Effector CD8-positive, alpha-beta T cell (primary cell): ENCODE results near the gene CCN6.

Experiments
- DNase-seq: peaks from one replicate; lab custom pipeline; 2025; lab: John Stamatoyannopoulos, UW

The CCN6 gene

DNA sequence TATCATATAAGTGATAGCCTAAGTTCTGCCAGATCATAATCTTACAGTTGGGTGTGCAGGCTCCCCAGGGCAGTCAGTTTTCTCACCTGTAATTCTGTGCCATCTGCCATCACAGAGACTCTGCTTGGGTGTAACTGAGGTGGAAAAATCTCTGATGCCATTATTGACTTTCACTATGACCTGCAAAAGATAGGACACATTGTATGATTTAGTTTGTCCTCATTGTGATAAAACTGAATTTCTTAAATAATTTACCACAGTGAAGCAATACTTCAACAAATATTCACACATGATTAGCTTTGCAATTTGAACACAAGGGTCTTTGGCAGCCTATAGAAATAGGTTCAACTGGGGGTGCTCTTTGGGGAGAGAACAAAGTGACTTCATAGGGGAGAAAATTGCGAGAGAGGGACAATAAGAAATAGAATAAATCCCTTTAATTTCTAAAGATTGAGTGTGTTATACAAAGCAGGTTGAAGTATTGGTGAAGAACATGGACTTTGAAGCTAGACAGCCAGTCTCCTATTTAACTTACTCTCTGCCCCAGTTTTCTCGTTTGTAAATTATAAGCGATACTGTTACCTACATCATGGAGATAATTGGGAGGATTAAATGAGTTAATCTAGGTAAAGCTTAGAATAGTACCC is 60.8 kb downstream of the CCN6 start:
- no peak for DNase-seq

DNA sequence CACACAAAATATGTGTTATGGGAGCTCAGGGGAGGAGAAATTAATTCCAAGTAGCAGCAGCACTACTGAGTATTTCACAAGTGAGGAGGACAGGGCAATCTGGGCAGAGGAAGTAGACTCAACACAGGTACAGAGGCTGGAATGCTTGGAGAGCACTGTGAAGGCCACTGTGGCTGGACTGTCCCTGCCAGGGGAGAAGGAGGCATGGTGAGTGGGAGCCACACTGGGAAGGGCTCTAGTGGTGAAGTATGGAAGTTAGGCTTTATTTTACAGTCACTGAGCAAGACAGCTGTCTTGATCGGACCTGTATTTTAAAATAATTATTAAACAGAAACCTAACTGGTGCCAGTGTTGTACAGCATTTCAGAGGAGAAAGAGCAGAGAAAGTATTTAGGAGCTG is 62.3 kb downstream of the CCN6 start:
- no peak for DNase-seq

DNA sequence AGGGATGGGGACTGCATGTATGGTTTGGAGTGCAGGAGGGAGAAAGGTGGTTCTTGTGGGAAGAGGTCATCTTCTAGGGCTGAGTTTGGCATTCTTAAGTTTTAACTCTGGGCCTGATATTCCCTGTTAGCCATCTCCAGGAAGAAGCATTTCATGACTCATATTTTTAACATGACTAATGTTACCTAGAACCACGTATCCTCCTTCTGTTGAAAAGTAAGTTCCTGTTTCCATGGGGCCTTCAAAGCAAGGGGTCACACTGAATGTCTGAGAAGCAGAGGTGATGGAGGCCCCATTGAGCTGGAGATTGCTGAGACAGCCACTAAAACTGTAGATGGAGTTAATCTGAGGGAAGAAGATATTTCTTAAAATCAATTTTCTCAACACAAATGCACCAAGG is 63.6 kb downstream of the CCN6 start:
- no peak for DNase-seq

DNA sequence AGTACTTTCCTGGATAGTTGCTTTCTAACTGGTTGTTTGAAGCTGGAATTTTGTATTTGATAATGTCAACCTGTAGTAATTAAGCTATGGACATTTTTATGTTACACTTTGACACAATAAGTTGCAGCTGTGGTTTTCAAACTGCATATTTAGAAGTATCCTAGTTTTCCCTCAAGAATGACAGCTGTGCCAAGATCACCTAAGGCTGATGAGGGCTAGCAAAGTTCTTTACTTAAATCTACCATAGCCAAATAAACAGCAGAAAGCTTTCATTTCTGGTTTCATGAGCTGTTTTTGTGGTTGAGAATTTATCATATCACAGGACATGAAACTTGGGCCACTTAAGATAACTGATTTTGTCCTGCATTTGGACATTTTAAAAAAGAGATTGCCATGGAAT is 64.1 kb downstream of the CCN6 start:
- DNase-seq = no peak
